Measurements from ENCODE around the gene CLCF1.

CLCF1 gene

GRCh38 chr11:67372321-67372992, 941 bp downstream of the CLCF1 start:
- Histone ChIP-seq H3K9me3 (no peaks in the 10 kb centered on the region), H3K36me3 (no peaks in the 10 kb centered on the region), H3K4me3 (ENCODE audit: low read depth, low read length) (peak overlapping the region; percentile 39), H3K4me1 (peaks cover 8% of the 10 kb centered on the region; the same call in 1 of the 2 replicates), H3K27me3 (peaks cover 28% of the 10 kb centered on the region)
- no peak for TF ChIP-seq CTCF (IDR thresholded peaks at IDR 0.05; ENCODE audit: low read depth, low read length)
- DNase-seq, result no peak

DNA sequence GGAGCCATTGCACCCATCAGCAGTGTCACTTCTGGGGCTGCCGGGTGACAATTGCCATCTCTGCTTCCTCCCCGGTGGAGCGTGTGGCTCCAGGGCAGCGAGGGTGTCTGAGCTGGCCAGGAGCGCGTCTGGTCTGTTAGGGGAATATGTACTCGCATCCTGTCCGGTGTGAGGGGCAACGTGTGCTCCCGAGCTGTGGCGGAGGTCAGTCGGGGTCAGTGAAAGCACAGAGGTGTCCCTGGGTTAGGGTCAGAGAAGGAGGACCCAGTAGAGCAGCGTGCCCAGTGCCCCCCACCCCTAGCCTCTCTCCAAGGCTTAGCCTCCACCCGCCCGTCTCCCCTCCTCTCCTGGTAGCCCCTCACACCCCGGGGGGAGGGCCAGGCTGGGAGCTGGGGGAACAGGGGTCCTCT, 1.5 kb downstream of the CLCF1 start:
- no peak for DNase-seq
- Histone ChIP-seq H3K9me3 (no peaks in the 10 kb centered on the region), H3K36me3 (no peaks in the 10 kb centered on the region), H3K4me3 (ENCODE audit: low read depth, low read length) (no peak overlapping the region), H3K4me1 (peaks cover 8% of the 10 kb centered on the region; the same call in 1 of the 2 replicates), H3K27me3 (peaks cover 28% of the 10 kb centered on the region)
- TF ChIP-seq CTCF (IDR thresholded peaks at IDR 0.05; ENCODE audit: low read depth, low read length), result no peak

GRCh38 chr11:67371189-67371910, 2.0 kb downstream of the CLCF1 start:
- H3K4me3 ChIP-seq (ENCODE audit: low read depth, low read length), result no peak overlapping the region
- peaks cover 11% of the 10 kb centered on the region for H3K4me1 ChIP-seq
- DNase-seq, result no peak
- peak; percentile 48 for TF ChIP-seq CTCF (IDR thresholded peaks at IDR 0.05; ENCODE audit: low read depth, low read length)
- peaks cover 26% of the 10 kb centered on the region for H3K27me3 ChIP-seq
- H3K9me3 ChIP-seq, result no peaks in the 10 kb centered on the region
- H3K36me3 ChIP-seq, result no peaks in the 10 kb centered on the region

- DNase-seq, result no peak
- no peak for TF ChIP-seq CTCF (IDR thresholded peaks at IDR 0.05; ENCODE audit: low read depth, low read length)
- Histone ChIP-seq H3K36me3 (no peaks in the 10 kb centered on the region), H3K4me3 (ENCODE audit: low read depth, low read length) (no peak overlapping the region), H3K4me1 (peaks cover 11% of the 10 kb centered on the region), H3K27me3 (peaks cover 22% of the 10 kb centered on the region), H3K9me3 (no peaks in the 10 kb centered on the region)
Observed at GRCh38 chr11:67370351-67371076, 2.9 kb downstream of the CLCF1 start.

DNA sequence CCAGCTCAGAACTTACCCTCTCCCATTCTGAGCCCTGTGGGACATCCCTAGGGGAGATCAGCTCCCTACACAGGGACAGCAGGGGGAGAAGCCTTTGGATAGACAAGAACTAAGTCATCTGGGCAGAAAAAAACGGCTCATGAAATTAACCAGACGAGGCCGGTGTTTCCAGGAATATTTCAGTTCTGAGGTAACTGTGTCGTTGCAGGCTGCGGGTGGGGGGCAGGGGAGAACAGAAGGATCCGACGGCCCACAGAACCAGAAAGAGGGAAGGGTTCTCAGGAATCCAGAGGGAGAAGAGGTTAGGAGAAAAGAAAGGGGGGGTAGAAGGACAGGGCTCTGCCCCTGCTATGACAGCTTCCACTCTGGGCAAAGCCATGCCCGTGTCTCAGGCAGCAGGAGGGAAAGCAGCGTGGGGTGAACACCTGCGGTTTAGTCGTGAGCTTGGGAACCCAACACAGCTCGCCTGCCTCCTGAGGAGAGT, 3.6 kb downstream of the CLCF1 start:
- Histone ChIP-seq H3K4me3 (ENCODE audit: low read depth, low read length) (no peak overlapping the region), H3K9me3 (no peaks in the 10 kb centered on the region), H3K27me3 (peaks cover 22% of the 10 kb centered on the region), H3K4me1 (peaks cover 11% of the 10 kb centered on the region), H3K36me3 (no peaks in the 10 kb centered on the region)
- no peak for DNase-seq
- no peak for TF ChIP-seq CTCF (IDR thresholded peaks at IDR 0.05; ENCODE audit: low read depth, low read length)

All from BE2C (cell line).